HepG2 (cell line): ENCODE data around the gene IPCEF1. TPM values are rescaled to one million over a fixed set of nuclear protein-coding genes. Genes with fewer than 3 reads are reported as not detected.

Source experiments
- ATAC-seq: fragments of 200-7000 bp; cut with Tn5 transposase; 3 replicates; pipeline ENCODE4 v1.9.1; 2020; ENCODE audit warnings: mild to moderate bottlenecking, moderate library complexity
- BruUV-seq: library from RNA; stranded (reverse); fragments of 400-500 nt; replicated peaks from 2 replicates; lab custom pipeline; 2021; lab: Mats Ljungman, UMichigan
- CTCF ChIA-PET: fragments of 300-600 bp; formaldehyde crosslinking; extraction: SDS; loops from one replicate; lab custom pipeline; 2021; ENCODE audit warnings: low total read pairs, inconsistent platforms, low intra/inter-chr PET ratio; lab: Yijun Ruan, JAX
- POLR2A ChIA-PET: fragments of 350-600 bp; sonication (Branson Sonifier 250); formaldehyde crosslinking; loops from one replicate; lab custom pipeline; 2020; ENCODE audit warnings: antibody characterized with exemption, inconsistent platforms; lab: Yijun Ruan, JAX
- DNase-seq: peaks from one replicate; pipeline ENCODE4 v3.0.0-alpha.2; 2015; ENCODE audit warnings: low spot score
- FAIRE-seq: peaks from 3 replicates; lab custom pipeline; 2011; peaks lifted over from hg19 to GRCh38; lab: Jason Lieb, UNC
- H2AFZ ChIP-seq: one replicate; pipeline ENCODE4 v1.6.1; 2011; ENCODE audit warnings: low read length, inconsistent platforms
- H3K27ac ChIP-seq: fragments of 300-600 bp; 3 replicates; pipeline ENCODE4 v1.8.0; 2011; ENCODE audit warnings: mixed run types, mild to moderate bottlenecking, mixed read lengths, low read length, inconsistent platforms; ENCODE audit not compliant: insufficient read depth; ENCODE audit errors: extremely low read length
- H3K27me3 ChIP-seq, 2 experiments: fragments of 200-600 bp in 1 of 2; 2 replicates in 1 of 2; 3 replicates in 1 of 2; pipeline versions ENCODE4 v1.6.0 to v1.8.0; 2011; ENCODE audit warnings: low read length in 2 of 2, mild to moderate bottlenecking in 2 of 2, moderate library complexity in 2 of 2, inconsistent platforms in 1 of 2; ENCODE audit not compliant: insufficient read depth in 2 of 2, control insufficient read depth in 1 of 2
- H3K36me3 ChIP-seq, 2 experiments: fragments of 200-600 bp in 1 of 2; replicated peaks in 1 of 2; 2 replicates in 1 of 2; 3 replicates in 1 of 2; pipeline versions ENCODE4 v1.5.1 to v1.8.0; 2011; ENCODE audit warnings: low read length in 2 of 2, inconsistent platforms in 1 of 2; ENCODE audit not compliant: insufficient read depth in 2 of 2, control insufficient read depth in 1 of 2
- H3K4me1 ChIP-seq: 2 replicates; pipeline ENCODE4 v1.5.1; 2012; ENCODE audit warnings: low read length, inconsistent platforms; ENCODE audit not compliant: insufficient read depth
- H3K4me2 ChIP-seq: 2 replicates; pipeline ENCODE4 v1.6.0; 2011; ENCODE audit warnings: low read depth, low read length, inconsistent platforms
- H3K4me3 ChIP-seq, 3 experiments: fragments of 200-600 bp in 1 of 3; sonication (generic), shearing (Covaris generic) in 1 of 3; replicated peaks in 1 of 3; 2 replicates each; pipeline ENCODE4 v1.5.1; 2011 to 2016; ENCODE audit warnings: low read length in 3 of 3, inconsistent platforms in 2 of 3, low read depth in 2 of 3, mild to moderate bottlenecking in 2 of 3, control low read depth in 1 of 3, mixed read lengths in 1 of 3; ENCODE audit not compliant: insufficient read depth in 1 of 3
- H3K79me2 ChIP-seq: one replicate; pipeline ENCODE4 v1.6.1; 2011; ENCODE audit warnings: low read length, inconsistent platforms; ENCODE audit not compliant: insufficient read depth
- H3K9ac ChIP-seq: 2 replicates; pipeline ENCODE4 v1.6.0; 2011; ENCODE audit warnings: mild to moderate bottlenecking, low read depth, low read length, inconsistent platforms; ENCODE audit not compliant: insufficient read depth
- H3K9me3 ChIP-seq: 2 replicates; pipeline ENCODE4 v1.5.1; 2012; ENCODE audit warnings: mild to moderate bottlenecking, low read length
- H4K20me1 ChIP-seq: 2 replicates; pipeline ENCODE4 v1.6.0; 2011; ENCODE audit warnings: inconsistent platforms, mild to moderate bottlenecking, low read length, moderate library complexity; ENCODE audit not compliant: insufficient read depth
- CCAR2 ChIP-seq: fragments of 200-400 bp; formaldehyde crosslinking; optimal IDR thresholded peaks from 2 replicates; pipeline ENCODE3; 2018; ENCODE audit warnings: low read depth, mild to moderate bottlenecking, low read length, moderate library complexity
- CCDC6 ChIP-seq: sonication (generic); formaldehyde crosslinking; IDR thresholded peaks from 2 replicates; pipeline ENCODE4 v1.8.1; 2022; ENCODE audit warnings: mild to moderate bottlenecking, missing genetic modification reagents, moderate library complexity
- GPBP1L1 ChIP-seq: sonication (generic); formaldehyde crosslinking; IDR thresholded peaks from 2 replicates; pipeline ENCODE4 v1.5.0; 2020; ENCODE audit warnings: mild to moderate bottlenecking, missing genetic modification reagents
- HOMEZ ChIP-seq: IDR thresholded peaks from 2 replicates; pipeline ENCODE4 v1.6.1; 2016; ENCODE audit warnings: low read depth
- PCBP2 ChIP-seq: fragments of 200-400 bp; formaldehyde crosslinking; optimal IDR thresholded peaks from 2 replicates; pipeline ENCODE3; 2018; ENCODE audit warnings: low read length, low read depth; ENCODE audit not compliant: poor library complexity, severe bottlenecking
- SIX1 ChIP-seq: sonication (generic); formaldehyde crosslinking; IDR thresholded peaks from 2 replicates; pipeline ENCODE4 v1.4.0; 2020; ENCODE audit warnings: missing genetic modification reagents, borderline replicate concordance
- SOX5 ChIP-seq: IDR thresholded peaks from 2 replicates; pipeline ENCODE4 v1.6.1; 2016; ENCODE audit warnings: borderline replicate concordance
- ZBTB25 ChIP-seq: IDR thresholded peaks from 2 replicates; pipeline ENCODE4 v1.6.1; 2018; ENCODE audit warnings: missing genetic modification reagents
- ZNF10 ChIP-seq: sonication (generic); formaldehyde crosslinking; IDR thresholded peaks from 2 replicates; pipeline ENCODE4 v1.4.0; 2020; ENCODE audit warnings: mild to moderate bottlenecking, low read depth, missing genetic modification reagents, borderline replicate concordance
- ZNF138 ChIP-seq: sonication (generic); formaldehyde crosslinking; IDR thresholded peaks from 2 replicates; pipeline ENCODE4 v1.5.0; 2020; ENCODE audit warnings: mild to moderate bottlenecking, low read depth, missing genetic modification reagents
- ZNF280D ChIP-seq: sonication (generic); formaldehyde crosslinking; IDR thresholded peaks from 2 replicates; pipeline ENCODE4 v1.5.1; 2020; ENCODE audit warnings: mild to moderate bottlenecking, missing genetic modification reagents
- WGBS: methylation state at CpG from one replicate; pipeline ENCODE4 v1.1.6; 2017; ENCODE audit warnings: low lambda C conversion rate; 5-methylcytosine and 5-hydroxymethylcytosine counted together
- in situ Hi-C: cut with HindIII; loops from 2 replicates; pipeline ENCODE4 v1.10.0; 2017; ENCODE audit warnings: low pct_unique_long_range_greater_than_20kb; ENCODE audit not compliant: extremely low pct_ligation_motif_present
- intact Hi-C: fragments of 100-400 bp; cut with micrococcal nuclease; formaldehyde crosslinking; loops from one replicate; pipeline ENCODE4 v1.10.0; 2022; ENCODE audit not compliant: unreplicated experiment
- polyA plus RNA-seq, 8 experiments: library from polyadenylated mRNA; depleted of rRNA in 3 of 8; stranded (reverse) in 7 of 8; unstranded in 1 of 8; fragments of >200 nt; fragmentation: Illumina TruSeq in 4 of 8; extraction: Trizol in 4 of 8; gene quantifications; 2 replicates each; pipeline versions ENCODE4 v1.2.1 to v1.2.3, GENCODE V29; 2011 to 2016; ENCODE audit warnings: low read depth in 4 of 8, missing spikeins in 1 of 8, mixed read lengths in 1 of 8; ENCODE audit not compliant: insufficient read depth in 1 of 8
- total RNA-seq, 5 experiments: library from RNA; depleted of rRNA; stranded (reverse); fragments of >200 nt; fragmentation: Illumina TruSeq; extraction: Trizol; gene quantifications; 2 replicates each; pipeline ENCODE4 v1.2.3, GENCODE V29; 2016; ENCODE audit warnings: low read depth in 1 of 5

Gene IPCEF1
- total and polyA plus RNA-seq, 2 of the 13 experiments (the other 11 are each of a cell fraction or from before 2014, with no cell fraction given): 0.03 TPM; not detected in 1

GRCh38 chr6:154257067-154257466, 99.5 kb downstream of the IPCEF1 start:
- no peak for DNase-seq
- Histone ChIP-seq H3K27me3 (no peaks in the 10 kb centered on the region), H3K9ac (no peak overlapping the region), H3K36me3 (no peaks in the 10 kb centered on the region), H4K20me1 (no peaks in the 10 kb centered on the region), H2AFZ (no peak overlapping the region), H3K9me3 (0 out of 2 replicates have a peak, but pooled peaks cover 7% of the 10 kb centered on the region), H3K79me2 (no peaks in the 10 kb centered on the region), H3K4me1 (no peaks in the 10 kb centered on the region), H3K4me2 (no peak overlapping the region), H3K27ac (no peak overlapping the region), H3K4me3 (no peak overlapping the region)
- intact Hi-C loops (no loop called here), in situ Hi-C loops (no loop called here)
- no peak for TF ChIP-seq CCAR2
- no peak for TF ChIP-seq PCBP2
- TF ChIP-seq ZBTB25 (CRISPR knock-in tag): no peak
- no peak for TF ChIP-seq HOMEZ (CRISPR knock-in tag)
- no peak for TF ChIP-seq SOX5
- no peak for TF ChIP-seq ZNF10 (CRISPR knock-in tag)
- no peak for TF ChIP-seq GPBP1L1 (CRISPR knock-in tag)
- TF ChIP-seq CCDC6 (CRISPR knock-in tag): no peak
- no peak for TF ChIP-seq SIX1 (CRISPR knock-in tag)
- TF ChIP-seq ZNF138: no peak
- no peak for TF ChIP-seq ZNF280D (CRISPR knock-in tag)
- BruUV-seq: no TSS peak
- FAIRE-seq: no peak
- WGBS: 89% methylated on average over 1 of the region's 1 CpG
- ChIA-PET POLR2A (no interaction called here), CTCF (no interaction called here)
- no peak for ATAC-seq
